H1 (cell line): ENCODE data around the gene CCDC192. TPM values are rescaled to one million over a fixed set of nuclear protein-coding genes. Genes with fewer than 3 reads are reported as not detected.

Experiments
- CTCF ChIA-PET: fragments of 300-600 bp; sonication (Branson Sonifier 250); formaldehyde crosslinking; loops from one replicate; lab custom pipeline; 2021; ENCODE audit not compliant: partially characterized antibody; lab: Charles Lee
- POLR2A ChIA-PET: fragments of 300-600 bp; sonication (Branson Sonifier 250); formaldehyde crosslinking; loops from one replicate; lab custom pipeline; 2021; ENCODE audit warnings: inconsistent platforms; ENCODE audit not compliant: partially characterized antibody; lab: Charles Lee
- DNase-seq, 2 experiments: peaks; one replicate each; pipeline versions ENCODE4 v3.0.0 to v3.0.0-alpha.2; 2010 to 2022; ENCODE audit warnings: low spot score in 2 of 2, low read depth in 1 of 2, mixed read lengths in 1 of 2
- FAIRE-seq: peaks from 2 replicates; lab custom pipeline; 2011; peaks lifted over from hg19 to GRCh38; lab: Jason Lieb, UNC
- H2AFZ ChIP-seq: 2 replicates; pipeline ENCODE4 v1.8.1; 2012; ENCODE audit warnings: low read length, inconsistent platforms
- H2AK5ac ChIP-seq: 2 replicates; pipeline ENCODE4 v1.6.1; 2013; ENCODE audit warnings: low read depth, low read length
- H2BK120ac ChIP-seq: replicated peaks from 2 replicates; pipeline ENCODE3; 2013; ENCODE audit warnings: low read depth, low read length, inconsistent platforms
- H2BK12ac ChIP-seq: 2 replicates; pipeline ENCODE4 v1.6.1; 2013; ENCODE audit warnings: low read depth, low read length
- H2BK15ac ChIP-seq: 2 replicates; pipeline ENCODE4 v1.6.1; 2013; ENCODE audit warnings: low read length
- H2BK20ac ChIP-seq: 2 replicates; pipeline ENCODE4 v1.6.1; 2013; ENCODE audit warnings: low read length
- H2BK5ac ChIP-seq: 2 replicates; pipeline ENCODE4 v1.6.1; 2013; ENCODE audit warnings: low read depth, low read length
- H3K14ac ChIP-seq: 2 replicates; pipeline ENCODE4 v1.6.1; 2013; ENCODE audit warnings: inconsistent platforms; ENCODE audit not compliant: insufficient read length
- H3K18ac ChIP-seq: 2 replicates; pipeline ENCODE4 v1.6.1; 2013; ENCODE audit warnings: low read length; ENCODE audit errors: extremely low read depth
- H3K23ac ChIP-seq: 2 replicates; pipeline ENCODE4 v1.6.1; 2013; ENCODE audit warnings: inconsistent platforms; ENCODE audit not compliant: insufficient read length
- H3K23me2 ChIP-seq: 2 replicates; pipeline ENCODE4 v1.6.1; 2013; ENCODE audit warnings: low read depth, low read length
- H3K27ac ChIP-seq: 2 replicates; pipeline ENCODE4 v1.6.1; 2011; ENCODE audit warnings: low read depth, low read length, inconsistent platforms
- H3K27me3 ChIP-seq, 4 experiments: replicated peaks in 1 of 4; 1 replicate in 1 of 4; 2 replicates in 3 of 4; pipeline versions ENCODE4 v1.6.1 to v1.8.1; 2011 to 2013; ENCODE audit warnings: low read length in 3 of 4, mild to moderate bottlenecking in 3 of 4, inconsistent platforms in 2 of 4, mixed read lengths in 2 of 4, moderate library complexity in 1 of 4; ENCODE audit not compliant: control insufficient read depth in 3 of 4, insufficient read depth in 3 of 4; ENCODE audit errors: extremely low read depth in 1 of 4
- H3K36me3 ChIP-seq, 4 experiments: 2 replicates each; pipeline versions ENCODE4 v1.6.1 to v1.8.1; 2011 to 2013; ENCODE audit warnings: mild to moderate bottlenecking in 4 of 4, low read length in 3 of 4, moderate library complexity in 2 of 4, control low read depth in 1 of 4, inconsistent platforms in 1 of 4; ENCODE audit not compliant: insufficient read depth in 4 of 4, control insufficient read depth in 2 of 4
- H3K4ac ChIP-seq: replicated peaks from 2 replicates; pipeline ENCODE3; 2013; ENCODE audit warnings: low read length, low read depth, mixed read lengths, inconsistent platforms; ENCODE audit not compliant: insufficient read length
- H3K4me1 ChIP-seq, 4 experiments: replicated peaks in 1 of 4; 1 replicate in 1 of 4; 2 replicates in 3 of 4; pipeline versions ENCODE4 v1.6.1 to v1.8.1; 2011 to 2013; ENCODE audit warnings: low read length in 3 of 4, inconsistent platforms in 2 of 4, mixed read lengths in 1 of 4; ENCODE audit not compliant: insufficient read depth in 4 of 4, control insufficient read depth in 3 of 4
- H3K4me2 ChIP-seq, 2 experiments: 2 replicates each; pipeline versions ENCODE4 v1.6.1 to v1.8.1; 2011 to 2013; ENCODE audit warnings: low read depth in 2 of 2, low read length in 2 of 2, control low read depth in 1 of 2, inconsistent platforms in 1 of 2, mild to moderate bottlenecking in 1 of 2; ENCODE audit not compliant: insufficient read depth in 1 of 2
- H3K4me3 ChIP-seq, 4 experiments: fragments of 200-600, 300-600 bp in 1 of 4; sonication (generic), shearing (Covaris generic), sonication (Bioruptor Twin) in 1 of 4; 2 replicates each; pipeline versions ENCODE4 v1.5.1 to v1.8.1; 2011 to 2016; ENCODE audit warnings: low read length in 4 of 4, low read depth in 3 of 4, control low read depth in 2 of 4, inconsistent platforms in 2 of 4, mild to moderate bottlenecking in 2 of 4, mixed read lengths in 1 of 4, moderate library complexity in 1 of 4; ENCODE audit not compliant: insufficient read depth in 2 of 4; ENCODE audit errors: extremely low read depth in 1 of 4
- H3K56ac ChIP-seq: replicated peaks from 2 replicates; pipeline ENCODE3; 2013; ENCODE audit warnings: low read depth, mild to moderate bottlenecking, mixed read lengths, low read length, inconsistent platforms; ENCODE audit not compliant: insufficient read length
- H3K79me1 ChIP-seq: 2 replicates; pipeline ENCODE4 v1.6.1; 2013; ENCODE audit warnings: low read depth, low read length, control low read depth
- H3K79me2 ChIP-seq, 2 experiments: 2 replicates each; pipeline versions ENCODE4 v1.6.1 to v1.8.1; 2012 to 2013; ENCODE audit warnings: low read length in 2 of 2, mild to moderate bottlenecking in 2 of 2, inconsistent platforms in 1 of 2; ENCODE audit not compliant: insufficient read depth in 2 of 2, control insufficient read depth in 1 of 2
- H3K9ac ChIP-seq, 4 experiments: replicated peaks in 1 of 4; 1 replicate in 1 of 4; 2 replicates in 3 of 4; pipeline versions ENCODE4 v1.6.1 to v1.8.1; 2011 to 2013; ENCODE audit warnings: low read depth in 3 of 4, low read length in 3 of 4, control low read depth in 2 of 4, mild to moderate bottlenecking in 2 of 4, moderate library complexity in 2 of 4, inconsistent platforms in 1 of 4; ENCODE audit errors: extremely low read depth in 1 of 4
- H3K9me3 ChIP-seq, 2 experiments: 2 replicates each; pipeline versions ENCODE4 v1.6.1 to v1.8.1; 2012 to 2013; ENCODE audit warnings: mild to moderate bottlenecking in 2 of 2, moderate library complexity in 2 of 2, control low read depth in 1 of 2, inconsistent platforms in 1 of 2, low read depth in 1 of 2, low read length in 1 of 2, mixed read lengths in 1 of 2; ENCODE audit not compliant: insufficient read depth in 2 of 2
- H4K20me1 ChIP-seq, 2 experiments: replicated peaks in 1 of 2; 2 replicates each; pipeline versions ENCODE3 to v1.8.1; 2011 to 2013; ENCODE audit warnings: inconsistent platforms in 2 of 2, low read length in 2 of 2, mild to moderate bottlenecking in 1 of 2; ENCODE audit not compliant: insufficient read depth in 2 of 2, control insufficient read depth in 1 of 2
- H4K5ac ChIP-seq: 2 replicates; pipeline ENCODE4 v1.6.1; 2013; ENCODE audit warnings: low read length, low read depth, mixed read lengths, inconsistent platforms; ENCODE audit not compliant: insufficient read length
- H4K8ac ChIP-seq: 2 replicates; pipeline ENCODE4 v1.8.0; 2013; ENCODE audit warnings: mild to moderate bottlenecking, moderate library complexity, low read length, inconsistent platforms; ENCODE audit not compliant: insufficient read depth; ENCODE audit errors: extremely low read depth
- H4K91ac ChIP-seq: replicated peaks from 2 replicates; pipeline ENCODE3; 2013; ENCODE audit warnings: low read length, mixed read lengths, inconsistent platforms; ENCODE audit not compliant: insufficient read length
- BCL11A ChIP-seq, 2 experiments: IDR thresholded peaks; one replicate each; pipeline ENCODE4 v1.6.1; 2011; ENCODE audit warnings: low read depth in 2 of 2, low read length in 2 of 2, mild to moderate bottlenecking in 2 of 2
- BRCA1 ChIP-seq: IDR thresholded peaks from 2 replicates; pipeline ENCODE4 v1.6.1; 2012; ENCODE audit warnings: low read depth, low read length, improper control_type of control experiment
- CBX5 ChIP-seq: fragments of 300-800, 300-1000 bp; sonication (generic); IDR thresholded peaks from 2 replicates; pipeline ENCODE4 v1.7.1; 2016; ENCODE audit warnings: antibody characterized with exemption, low read length, low read depth
- CHD2 ChIP-seq: IDR thresholded peaks from 2 replicates; pipeline ENCODE4 v1.6.1; 2012; ENCODE audit warnings: low read length, improper control_type of control experiment
- GABPA ChIP-seq: IDR thresholded peaks from 2 replicates; pipeline ENCODE4 v1.6.1; 2011; ENCODE audit warnings: mild to moderate bottlenecking, low read length, moderate library complexity, borderline replicate concordance; ENCODE audit not compliant: insufficient read depth
- JUND ChIP-seq: IDR thresholded peaks from 2 replicates; pipeline ENCODE4 v1.6.1; 2011; ENCODE audit warnings: mild to moderate bottlenecking, improper control_type of control experiment, low read length
- NRF1 ChIP-seq: IDR thresholded peaks from 2 replicates; pipeline ENCODE4 v1.6.1; 2011; ENCODE audit warnings: mild to moderate bottlenecking, low read depth, low read length, improper control_type of control experiment
- RAD21 ChIP-seq, 2 experiments: IDR thresholded peaks in 1 of 2; conservative IDR thresholded peaks in 1 of 2; 2 replicates each; pipeline ENCODE4 v1.6.1; 2011; ENCODE audit warnings: low read depth in 2 of 2, low read length in 2 of 2, improper control_type of control experiment in 1 of 2, inconsistent platforms in 1 of 2, mild to moderate bottlenecking in 1 of 2, moderate library complexity in 1 of 2
- SAP30 ChIP-seq: fragments of 300-600 bp; sonication (generic); IDR thresholded peaks from 2 replicates; pipeline ENCODE4 v1.7.1; 2012; ENCODE audit warnings: low read length, moderate library complexity, mild to moderate bottlenecking, inconsistent platforms; ENCODE audit not compliant: insufficient read depth, insufficient replicate concordance
- SP4 ChIP-seq: IDR thresholded peaks from 2 replicates; pipeline ENCODE4 v1.6.1; 2012; ENCODE audit warnings: low read length, inconsistent platforms
- SRF ChIP-seq: IDR thresholded peaks from 2 replicates; pipeline ENCODE4 v1.6.1; 2011; ENCODE audit warnings: mild to moderate bottlenecking, low read depth, low read length, moderate library complexity
- TAF7 ChIP-seq: optimal IDR thresholded peaks from 2 replicates; pipeline ENCODE3; 2011; ENCODE audit warnings: low read depth, mild to moderate bottlenecking, inconsistent platforms, low read length, moderate library complexity, borderline replicate concordance
- TBP ChIP-seq: IDR thresholded peaks from 2 replicates; pipeline ENCODE4 v1.6.1; 2011; ENCODE audit warnings: low read depth, low read length, improper control_type of control experiment
- WGBS, 2 experiments: shearing (Covaris generic) in 1 of 2; methylation state at CpG; one replicate each; pipeline versions ENCODE4 v1.1.6 to v1.1.7; 2013 to 2015; ENCODE audit warnings: low lambda C conversion rate in 2 of 2, mixed read lengths in 2 of 2, inconsistent platforms in 1 of 2, low coverage in 1 of 2, missing lambda C conversion rate in 1 of 2; ENCODE audit not compliant: insufficient replicate concordance in 2 of 2, insufficient coverage in 1 of 2, insufficient read length in 1 of 2; ENCODE audit errors: extremely low coverage in 1 of 2, missing lambda C conversion rate in 1 of 2; 5-methylcytosine and 5-hydroxymethylcytosine counted together
- polyA plus RNA-seq, 7 experiments: library from polyadenylated mRNA; depleted of rRNA in 3 of 7; stranded (reverse) in 5 of 7; unstranded in 2 of 7; fragments of >200 nt in 5 of 7; fragments of 200-250 nt in 2 of 7; gene quantifications; 1 replicate in 5 of 7; 2 replicates in 1 of 7; 4 replicates in 1 of 7; pipeline versions ENCODE4 v1.2.1 to v1.2.3, GENCODE V29; 2011 to 2013; ENCODE audit warnings: missing spikeins in 2 of 7, mixed read lengths in 2 of 7
- total RNA-seq: library from RNA; stranded (reverse); fragmentation: NEBNext Ultra II Directional; extraction: Animal tissue kit (Norgen Biotek cat#: 25700); gene quantifications from 2 replicates; pipeline ENCODE4 v1.2.1, GENCODE V29; 2021

Gene CCDC192
- total and polyA plus RNA-seq, 2 of the 8 experiments (the other 6 are each of a cell fraction or from before 2014, with no cell fraction given), result 0.61 TPM; not detected in 1

GRCh38 chr5:127667926-127668325 lies 35.3 kb upstream of the CCDC192 start:
- H4K5ac ChIP-seq, result no peak overlapping the region
- H2BK20ac ChIP-seq, result no peak overlapping the region
- no peak for FAIRE-seq
- no peak overlapping the region for H3K14ac ChIP-seq
- H3K56ac ChIP-seq, result no peak overlapping the region
- no peak overlapping the region for H3K4me2 ChIP-seq
- H2BK15ac ChIP-seq, result no peak overlapping the region
- peaks cover 0 to 1% (median 0%) of the 10 kb centered on the region in 4 experiments; a peak in 1 of 7 replicates for H3K27me3 ChIP-seq
- H3K4me3 ChIP-seq, result no peak overlapping the region
- H2BK5ac ChIP-seq, result no peak overlapping the region
- H3K79me2 ChIP-seq, result no peaks in the 10 kb centered on the region
- WGBS, 2 experiments, result 84% methylated on average over 3 of the region's 3 CpGs; no CpG with 5 or more reads in 1 of the 2 experiments
- no peak overlapping the region for H2BK12ac ChIP-seq
- no peak overlapping the region for H4K91ac ChIP-seq
- no peak overlapping the region for H3K18ac ChIP-seq
- H3K36me3 ChIP-seq, result no peaks in the 10 kb centered on the region
- H4K20me1 ChIP-seq, result no peaks in the 10 kb centered on the region
- no peak overlapping the region for H2BK120ac ChIP-seq
- no peak for DNase-seq
- H3K9ac ChIP-seq, result no peak overlapping the region
- no peaks in the 10 kb centered on the region for H3K79me1 ChIP-seq
- no peaks in the 10 kb centered on the region; a peak in 1 of 7 replicates for H3K4me1 ChIP-seq
- no peak overlapping the region for H3K27ac ChIP-seq
- no peak overlapping the region for H4K8ac ChIP-seq
- ChIA-PET POLR2A (no interaction called here), CTCF (interaction anchor here (1.0 to 1.4 kb wide), 2 partner anchors 12 to 95 kb away, joined by 3 read pairs; no protein-coding TSS in a partner anchor)
- no peak overlapping the region for H3K23ac ChIP-seq
- H2AFZ ChIP-seq, result no peak overlapping the region
- no peak overlapping the region for H2AK5ac ChIP-seq
- peaks cover 2% of the 10 kb centered on the region; the same call in 1 of the 2 replicates for H3K23me2 ChIP-seq
- H3K9me3 ChIP-seq, result no peaks in the 10 kb centered on the region
- H3K4ac ChIP-seq, result no peak overlapping the region
- TF ChIP-seq TAF7, result no peak
- no peak for TF ChIP-seq JUND
- TF ChIP-seq NRF1, result no peak
- TF ChIP-seq SP4, result no peak
- TF ChIP-seq SRF, result no peak
- TF ChIP-seq CHD2, result no peak
- TF ChIP-seq CBX5, result no peak
- TF ChIP-seq SAP30, result no peak
- no peak for TF ChIP-seq BRCA1
- TF ChIP-seq BCL11A (IDR thresholded peaks at IDR 0.05; ENCODE audit: low read depth in 2 of 2, low read length in 2 of 2), result no peak
- no peak for TF ChIP-seq RAD21 (IDR thresholded peaks at IDR 0.05 in 1 of 2, conservative IDR thresholded peaks at IDR 0.05 in 1 of 2; ENCODE audit: low read depth in 2 of 2, low read length in 2 of 2)
- no peak for TF ChIP-seq TBP
- TF ChIP-seq GABPA, result no peak
